Nephron progenitor cell (in vitro differentiated cells): ENCODE measurements around the gene KLB.
A peak's percentile ranks its signal among the peaks of the same experiment; 100 is the strongest.
"Not testable (repeated sequence)": the region's sequence is repeated elsewhere in the genome, so short reads cannot be mapped to it uniquely, and the experiment has no call there.

Experiments used
- DNase-seq: peaks from one replicate; pipeline ENCODE4 v3.0.0; 2021
- H3K27ac Mint-ChIP-seq: 2 replicates; pipeline ENCODE4 v1.8.0; 2021; ENCODE audit warnings: mild to moderate bottlenecking, moderate library complexity, mixed read lengths
- H3K27me3 Mint-ChIP-seq: 2 replicates; pipeline ENCODE4 v1.8.0; 2021; ENCODE audit warnings: mild to moderate bottlenecking, low read depth, mixed read lengths; ENCODE audit not compliant: poor library complexity
- H3K36me3 Mint-ChIP-seq: 2 replicates; pipeline ENCODE4 v1.8.0; 2021; ENCODE audit warnings: low read depth, mixed read lengths
- H3K4me1 Mint-ChIP-seq: 2 replicates; pipeline ENCODE4 v1.8.0; 2021; ENCODE audit warnings: mixed read lengths
- H3K4me3 Mint-ChIP-seq: 2 replicates; pipeline ENCODE4 v1.8.0; 2021; ENCODE audit warnings: mild to moderate bottlenecking, moderate library complexity, mixed read lengths
- H3K9me3 Mint-ChIP-seq: 2 replicates; pipeline ENCODE4 v1.8.0; 2021; ENCODE audit warnings: mild to moderate bottlenecking, moderate library complexity, mixed read lengths
- TF ChIP-seq, protein P1 (sequence below): fragments of 200-600 bp; sonication (generic); IDR thresholded peaks from 2 replicates; pipeline ENCODE4 v1.5.0; 2021; ENCODE audit warnings: antibody characterized with exemption

KLB gene

DNA sequence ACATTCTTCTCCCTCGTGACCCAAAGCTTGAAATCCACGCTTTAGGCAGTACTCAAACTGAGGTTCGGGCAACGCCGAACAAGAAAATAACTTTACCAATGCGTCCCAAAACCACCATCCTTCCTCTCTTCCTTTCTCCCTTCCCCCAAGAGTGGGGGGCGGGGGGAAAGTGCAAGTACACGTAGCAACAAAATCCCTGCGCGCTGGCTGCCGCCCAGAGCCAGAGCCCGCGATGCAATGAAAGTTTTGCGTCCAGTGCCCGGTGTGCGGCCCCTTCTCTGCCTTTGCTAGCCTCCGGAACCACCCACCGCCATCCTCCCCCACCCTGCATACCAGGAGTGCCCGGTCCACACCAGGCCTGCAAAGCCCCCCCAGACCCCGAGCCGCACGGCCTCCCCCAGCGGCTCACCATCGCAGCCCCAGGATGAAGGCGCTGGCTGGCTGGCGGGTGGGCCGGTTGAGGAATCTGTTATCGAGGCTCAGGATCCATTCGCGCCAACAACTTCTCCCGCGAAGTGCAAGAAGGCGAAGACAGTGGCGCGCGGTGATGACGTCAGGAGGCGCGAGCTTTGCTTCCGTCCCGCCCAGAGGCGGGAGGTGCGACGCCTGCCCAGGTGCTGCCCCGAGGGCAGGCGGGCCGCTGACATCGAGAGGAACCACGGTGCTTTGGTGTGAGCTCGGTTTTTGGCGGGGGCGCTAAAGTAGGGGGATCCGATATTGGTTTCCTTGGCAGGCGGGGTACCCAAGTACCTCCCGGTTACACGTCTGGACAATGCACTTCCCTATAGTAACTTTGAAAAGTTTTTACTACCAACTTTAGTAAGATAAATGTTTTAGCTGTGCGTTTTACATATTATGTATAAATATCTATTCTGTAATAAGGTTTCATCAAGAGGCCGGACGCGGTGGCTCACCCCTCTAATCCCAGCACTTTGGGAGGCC is 40.6 kb upstream of the KLB start, which contains the start of gene RFC1:
Gene RFC1, minus strand, starts transcription at position 533 of the 942 bp plus-strand sequence. Its CDS starts 121 bp downstream, at position 412.
- TF ChIP-seq, protein P1, sequence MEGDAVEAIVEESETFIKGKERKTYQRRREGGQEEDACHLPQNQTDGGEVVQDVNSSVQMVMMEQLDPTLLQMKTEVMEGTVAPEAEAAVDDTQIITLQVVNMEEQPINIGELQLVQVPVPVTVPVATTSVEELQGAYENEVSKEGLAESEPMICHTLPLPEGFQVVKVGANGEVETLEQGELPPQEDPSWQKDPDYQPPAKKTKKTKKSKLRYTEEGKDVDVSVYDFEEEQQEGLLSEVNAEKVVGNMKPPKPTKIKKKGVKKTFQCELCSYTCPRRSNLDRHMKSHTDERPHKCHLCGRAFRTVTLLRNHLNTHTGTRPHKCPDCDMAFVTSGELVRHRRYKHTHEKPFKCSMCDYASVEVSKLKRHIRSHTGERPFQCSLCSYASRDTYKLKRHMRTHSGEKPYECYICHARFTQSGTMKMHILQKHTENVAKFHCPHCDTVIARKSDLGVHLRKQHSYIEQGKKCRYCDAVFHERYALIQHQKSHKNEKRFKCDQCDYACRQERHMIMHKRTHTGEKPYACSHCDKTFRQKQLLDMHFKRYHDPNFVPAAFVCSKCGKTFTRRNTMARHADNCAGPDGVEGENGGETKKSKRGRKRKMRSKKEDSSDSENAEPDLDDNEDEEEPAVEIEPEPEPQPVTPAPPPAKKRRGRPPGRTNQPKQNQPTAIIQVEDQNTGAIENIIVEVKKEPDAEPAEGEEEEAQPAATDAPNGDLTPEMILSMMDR, result no peak
- peak within 1 kb of the TSS; percentile 95 for H3K4me3 Mint-ChIP-seq

DNA sequence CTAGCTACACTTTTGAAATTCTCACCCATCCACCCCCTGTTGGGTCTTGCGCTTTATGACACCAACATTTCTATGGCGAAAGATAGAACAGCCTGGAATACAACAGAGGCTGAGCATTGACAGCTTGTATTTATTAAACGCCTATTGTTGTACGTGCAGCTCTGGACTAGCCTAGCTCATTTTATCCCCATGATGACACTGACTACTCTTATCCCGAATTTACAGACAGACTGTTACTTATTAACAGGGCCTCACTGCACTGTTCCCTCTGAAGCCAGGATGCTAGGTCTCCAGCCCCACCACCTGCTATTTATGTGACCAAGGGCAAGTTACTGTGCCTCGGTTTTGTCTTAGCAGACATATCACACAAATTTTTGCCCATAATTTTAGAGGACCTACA is 39.6 kb upstream of the KLB start:
- peaks cover 22% of the 10 kb centered on the region for H3K4me1 Mint-ChIP-seq
- H3K9me3 Mint-ChIP-seq, result peaks cover 30% of the 10 kb centered on the region
- TF ChIP-seq, protein P1, result no peak
- peak overlapping the region; percentile 95 for H3K4me3 Mint-ChIP-seq
- H3K36me3 Mint-ChIP-seq, result peaks cover 7% of the 10 kb centered on the region
- DNase-seq, result no peak
- no peak overlapping the region for H3K27ac Mint-ChIP-seq
- peaks cover 12% of the 10 kb centered on the region for H3K27me3 Mint-ChIP-seq

More for the DNA sequence above, 40.6 kb upstream of the KLB start, which contains the start of gene RFC1:
- DNase-seq, result peak; percentile 90
- H3K27ac Mint-ChIP-seq, result peak within 1 kb of the TSS; percentile 99
- peaks cover 12% of the 10 kb centered on the region for H3K27me3 Mint-ChIP-seq
- H3K36me3 Mint-ChIP-seq, result peaks cover 18% of the 10 kb centered on the region
- peaks cover 20% of the 10 kb centered on the region for H3K9me3 Mint-ChIP-seq
- peaks cover 22% of the 10 kb centered on the region for H3K4me1 Mint-ChIP-seq

DNA sequence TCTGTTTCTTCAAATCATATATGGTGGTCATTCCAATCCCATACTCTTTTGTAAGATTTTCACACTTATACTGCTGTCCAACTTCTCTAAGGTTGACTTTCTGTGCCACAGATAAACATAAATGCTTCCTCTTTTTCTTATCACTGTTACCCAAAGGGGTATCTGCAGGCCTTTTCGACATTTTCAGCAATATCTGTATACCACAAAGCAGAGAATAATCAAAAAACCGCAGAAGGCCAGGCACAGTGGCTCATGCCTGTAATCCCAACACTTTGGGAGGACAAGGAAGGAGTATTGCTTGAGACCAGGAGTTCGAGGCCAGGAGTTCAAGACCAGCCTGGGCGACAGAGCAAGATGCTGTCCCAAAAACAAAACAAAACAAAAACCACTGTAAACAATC is 37.4 kb upstream of the KLB start:
- Mint-ChIP-seq H3K9me3 (peaks cover 40% of the 10 kb centered on the region), H3K27me3 (peaks cover 15% of the 10 kb centered on the region), H3K4me3 (no peak overlapping the region), H3K4me1 (peaks cover 15% of the 10 kb centered on the region), H3K36me3 (no peaks in the 10 kb centered on the region), H3K27ac (no peak overlapping the region)
- TF ChIP-seq, protein P1, result no peak
- no peak for DNase-seq

DNA sequence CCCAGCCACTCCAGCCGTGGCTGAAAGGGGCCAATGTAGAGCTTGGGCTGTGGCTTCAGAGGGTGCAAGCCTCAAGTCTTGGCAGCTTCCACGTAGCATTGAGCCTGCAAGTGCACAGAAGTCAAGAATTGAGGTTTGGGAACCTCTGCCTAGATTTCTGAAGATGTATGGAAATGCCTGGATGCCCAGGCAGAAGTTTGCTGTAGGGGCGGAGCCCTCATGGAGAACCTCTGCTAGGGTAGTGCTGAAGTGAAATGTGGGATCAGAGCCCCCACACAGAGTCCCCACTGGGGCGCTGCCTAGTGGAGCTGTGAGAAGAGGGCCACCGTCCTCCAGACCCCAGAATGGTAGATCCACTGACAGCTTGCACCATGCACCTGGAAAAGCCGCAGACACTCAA is 35.5 kb upstream of the KLB start:
- H3K4me3 Mint-ChIP-seq, H3K4me1 Mint-ChIP-seq, H3K36me3 Mint-ChIP-seq, DNase-seq, H3K27ac Mint-ChIP-seq: not testable (repeated sequence)
- H3K9me3 Mint-ChIP-seq, result peaks cover 40% of the 10 kb centered on the region
- peaks cover 23% of the 10 kb centered on the region for H3K27me3 Mint-ChIP-seq

DNA sequence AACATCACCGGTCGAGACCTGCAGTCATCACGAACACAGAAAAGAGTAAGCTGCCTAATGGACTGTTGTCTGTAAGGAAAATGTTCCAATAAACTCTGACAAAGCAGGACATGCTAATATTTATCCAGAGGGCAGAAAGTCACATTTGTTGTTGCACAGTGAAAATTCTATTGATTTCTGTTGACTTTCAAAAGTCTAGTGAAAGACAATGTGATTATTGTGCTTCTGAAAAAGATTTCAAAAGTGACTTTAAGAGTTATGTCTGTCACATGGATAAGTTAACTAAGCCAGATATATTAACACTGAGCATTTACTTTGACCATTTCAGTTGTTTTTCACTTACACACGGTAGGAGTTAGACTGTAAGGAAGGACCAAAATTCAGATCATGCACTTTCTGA is 31.3 kb upstream of the KLB start:
- H3K27me3 Mint-ChIP-seq, result peaks cover 31% of the 10 kb centered on the region

DNA sequence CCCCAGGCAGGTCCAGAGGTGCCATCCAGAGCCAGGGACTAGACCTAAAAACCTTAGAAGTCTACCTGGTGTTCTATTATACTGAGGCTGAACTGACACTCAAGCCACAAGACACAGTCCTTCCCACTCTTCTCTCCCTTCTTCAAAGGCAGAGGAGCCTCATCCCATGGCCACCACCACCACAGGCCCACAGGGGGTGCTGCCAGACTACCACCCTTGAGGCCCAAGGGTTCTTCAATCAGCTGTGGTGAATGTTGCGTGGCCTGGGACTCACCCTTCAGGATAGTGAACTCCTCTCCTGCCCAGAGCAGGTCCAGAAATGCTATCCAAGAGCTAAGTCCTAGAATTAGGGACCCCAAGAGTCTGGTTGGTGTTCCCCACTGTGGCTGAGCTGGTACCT is 23.0 kb upstream of the KLB start:
- no peak for DNase-seq
- Mint-ChIP-seq H3K27ac (no peak overlapping the region), H3K27me3 (peaks cover 17% of the 10 kb centered on the region), H3K4me3 (no peak overlapping the region), H3K4me1 (no peaks in the 10 kb centered on the region), H3K9me3 (peaks cover 13% of the 10 kb centered on the region), H3K36me3 (no peaks in the 10 kb centered on the region)
- TF ChIP-seq, protein P1, result no peak

More for the DNA sequence above, 31.3 kb upstream of the KLB start:
- DNase-seq, result no peak
- H3K27ac Mint-ChIP-seq, result no peak overlapping the region
- TF ChIP-seq, protein P1, result no peak
- H3K4me3 Mint-ChIP-seq, result no peak overlapping the region
- no peaks in the 10 kb centered on the region for H3K4me1 Mint-ChIP-seq
- H3K36me3 Mint-ChIP-seq, result no peaks in the 10 kb centered on the region
- H3K9me3 Mint-ChIP-seq, result peaks cover 39% of the 10 kb centered on the region
